ENCODE data around the gene SYT9. TPM values are rescaled to one million over a fixed set of nuclear protein-coding genes. Genes with fewer than 3 reads are reported as not detected.

Gene SYT9, protein sequence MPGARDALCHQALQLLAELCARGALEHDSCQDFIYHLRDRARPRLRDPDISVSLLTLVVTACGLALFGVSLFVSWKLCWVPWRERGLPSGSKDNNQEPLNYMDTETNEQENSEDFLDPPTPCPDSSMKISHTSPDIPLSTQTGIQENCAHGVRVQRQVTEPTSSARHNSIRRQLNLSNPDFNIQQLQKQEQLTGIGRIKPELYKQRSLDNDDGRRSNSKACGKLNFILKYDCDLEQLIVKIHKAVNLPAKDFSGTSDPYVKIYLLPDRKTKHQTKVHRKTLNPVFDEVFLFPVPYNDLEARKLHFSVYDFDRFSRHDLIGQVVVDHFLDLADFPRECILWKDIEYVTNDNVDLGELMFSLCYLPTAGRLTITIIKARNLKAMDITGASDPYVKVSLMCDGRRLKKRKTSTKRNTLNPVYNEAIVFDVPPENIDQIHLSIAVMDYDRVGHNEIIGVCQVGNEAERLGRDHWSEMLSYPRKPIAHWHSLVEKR
- 0.25 and 0.66 TPM in 2 replicates for total RNA-seq

DNA sequence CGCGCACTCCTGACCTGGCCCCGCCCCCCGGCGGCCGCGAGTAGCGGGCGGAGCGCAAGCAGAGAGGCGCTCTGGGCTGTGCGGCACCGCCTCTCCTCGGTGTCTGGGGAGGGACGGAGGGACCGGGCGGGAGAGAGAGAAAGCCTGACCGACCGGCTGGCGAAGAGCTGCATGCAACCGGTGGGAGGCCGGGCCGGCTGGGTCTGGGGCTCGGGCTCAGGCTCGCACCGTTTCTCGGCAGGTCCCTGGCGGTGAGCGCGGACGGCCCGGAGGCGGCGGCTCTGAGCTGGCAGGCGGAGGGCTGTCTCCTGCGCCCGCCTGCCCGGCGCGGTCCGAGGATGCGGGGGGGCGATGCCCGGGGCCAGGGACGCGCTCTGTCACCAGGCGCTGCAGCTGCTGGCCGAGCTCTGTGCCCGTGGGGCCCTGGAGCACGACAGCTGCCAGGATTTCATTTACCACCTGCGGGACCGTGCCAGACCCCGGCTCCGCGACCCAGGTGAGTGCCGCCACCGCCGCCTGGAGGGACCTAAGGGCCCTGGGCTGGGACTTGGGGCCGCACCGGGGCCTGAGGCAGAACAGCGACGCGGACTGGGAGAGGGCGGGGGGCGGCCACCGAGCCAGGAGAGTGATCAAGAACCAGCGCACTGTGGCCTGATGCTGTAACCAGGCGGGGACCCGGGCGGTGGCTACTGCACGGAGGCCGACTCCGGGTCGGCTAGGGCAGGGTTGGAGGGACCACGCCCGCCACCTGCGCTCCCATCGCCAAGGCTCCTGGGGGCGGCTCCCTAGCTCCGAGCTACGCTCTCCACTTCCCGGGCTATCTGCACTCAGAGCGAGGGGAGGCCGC, at the start of gene SYT9:
SYT9 (plus strand) TSS at position 69 of the 847 bp plus-strand sequence; CDS start at position 352, 283 bp downstream.

GRCh38 chr11:7485186-7486097, 233.7 kb downstream of the SYT9 start, which contains the start of gene OLFML1:
TSS of gene OLFML1 (plus strand) at chr11:7485506. CDS start at chr11:7485876, 370 bp downstream.

DNA sequence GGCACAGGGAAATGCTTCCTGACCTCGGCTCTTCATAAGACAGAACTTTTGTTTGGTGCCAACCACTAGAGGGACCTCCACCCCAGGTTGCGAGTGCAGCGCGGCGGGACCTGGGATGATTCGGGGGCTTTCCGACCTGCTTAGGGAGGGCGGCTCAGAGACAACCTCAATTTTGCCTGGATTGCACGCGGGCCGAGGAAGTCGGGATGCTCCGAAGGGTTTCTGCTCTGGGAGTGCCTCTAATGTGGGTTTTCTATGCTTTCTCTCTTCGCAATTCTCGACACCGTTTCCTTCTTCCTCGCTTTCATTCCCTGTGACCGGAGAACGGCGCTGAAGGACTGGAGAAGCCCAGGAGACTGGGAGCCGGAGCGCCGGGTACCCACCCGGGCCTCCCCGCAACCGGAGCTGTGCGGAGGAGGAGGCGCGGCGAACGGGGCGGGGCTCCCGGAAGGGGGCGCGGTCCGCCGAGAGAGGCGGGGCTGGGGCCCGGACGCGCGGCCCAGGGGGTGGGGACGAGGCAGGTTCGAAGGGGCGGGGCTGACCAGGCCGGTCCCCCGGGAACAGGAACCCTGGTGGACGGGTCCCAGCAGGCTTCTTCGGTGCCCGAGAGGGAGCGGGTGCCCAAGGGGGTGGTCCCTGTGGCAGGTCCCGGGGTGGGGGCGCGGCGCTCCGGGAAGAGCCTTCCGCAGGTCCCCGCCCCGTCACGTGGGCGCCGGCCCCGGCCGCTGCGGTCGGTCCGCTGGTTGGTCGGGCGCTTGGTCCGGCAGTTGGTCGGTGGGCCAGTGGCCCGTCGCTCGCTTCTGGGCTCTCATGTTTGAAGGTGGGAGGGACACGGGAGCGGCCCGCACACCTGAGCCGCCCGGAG, 261.8 kb downstream of the SYT9 start, which contains the start of gene PPFIBP2:
PPFIBP2 (plus strand) TSS at position 766 of the 865 bp plus-strand sequence. CDS start 35,477 bp downstream, outside the sequence.

Other genes starting within 250 kb of the SYT9 start
- gene ZNF214, start 231.6 kb upstream of the SYT9 start, total RNA-seq: 5.6 and 7.0 TPM in 2 replicates
- 0.50 and 0.66 TPM in 2 replicates for gene NLRP14, start 231.4 kb upstream of the SYT9 start, total RNA-seq
- gene RBMXL2, start 162.9 kb upstream of the SYT9 start, total RNA-seq: 0.11 and 0.25 TPM in 2 replicates
- 4.2 and 10.5 TPM in 2 replicates for gene OLFML1, start 233.6 kb downstream of the SYT9 start, total RNA-seq